Measurements from ENCODE around the gene SETMAR.

The SETMAR gene

DNA sequence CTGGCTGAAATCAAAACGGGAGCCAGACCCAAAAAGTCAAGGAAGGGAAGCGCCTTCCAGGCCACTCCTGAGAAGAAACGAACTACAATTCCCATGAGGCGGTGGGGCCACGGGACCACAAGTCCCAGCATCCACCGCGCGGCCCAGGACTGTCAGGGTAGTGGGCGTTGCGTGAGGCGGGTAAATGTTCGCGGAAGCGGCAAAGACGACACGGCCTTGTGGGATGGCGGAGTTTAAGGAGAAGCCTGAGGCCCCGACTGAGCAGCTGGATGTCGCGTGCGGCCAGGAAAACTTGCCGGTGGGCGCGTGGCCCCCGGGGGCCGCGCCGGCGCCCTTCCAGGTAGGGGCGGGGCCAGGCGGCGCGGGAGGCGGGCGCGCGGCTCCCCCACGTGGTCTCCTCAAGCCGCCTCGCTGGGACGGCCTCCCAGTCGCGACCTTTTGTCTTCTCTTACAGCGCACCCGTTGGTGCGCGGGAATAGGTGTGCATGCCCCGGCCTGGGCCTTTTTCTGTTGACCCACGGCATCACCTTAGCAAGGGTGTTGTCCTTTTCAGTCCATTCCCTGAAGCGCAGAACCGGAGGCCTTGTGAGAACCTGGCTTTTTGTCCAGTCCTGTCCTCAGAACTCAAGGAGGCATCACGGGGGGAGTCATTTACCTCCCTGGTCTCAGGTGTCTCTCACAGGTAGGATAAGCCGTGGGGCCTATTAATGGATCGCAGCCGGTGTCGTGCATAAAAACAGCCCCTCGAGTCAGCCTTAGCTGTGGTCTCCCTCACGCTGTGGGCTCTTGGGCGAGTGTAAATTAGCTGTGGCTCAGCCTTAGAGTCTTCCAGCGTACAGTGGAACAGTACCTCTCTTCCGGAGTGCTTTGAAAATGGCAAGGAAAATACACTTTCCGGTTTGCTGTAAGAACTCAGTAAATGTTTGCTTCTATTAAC lies at the start of gene SETMAR:
Gene SETMAR, plus strand, starts transcription at position 183 of the 937 bp plus-strand sequence. Its CDS starts 2 bp downstream, at position 185.
- CTCF ChIA-PET, result interaction anchor here (1.7 kb wide), 1 partner anchor 330 kb away, joined by 5 read pairs; no protein-coding TSS in a partner anchor
- DNase-seq (ENCODE audit: low read depth, low spot score), result no peak
- peak within 1 kb of the TSS; percentile 83 for H3K4me3 ChIP-seq (ENCODE audit: low read depth, low read length)
- POLR2A ChIA-PET, result no interaction called here
- TF ChIP-seq, protein P1, sequence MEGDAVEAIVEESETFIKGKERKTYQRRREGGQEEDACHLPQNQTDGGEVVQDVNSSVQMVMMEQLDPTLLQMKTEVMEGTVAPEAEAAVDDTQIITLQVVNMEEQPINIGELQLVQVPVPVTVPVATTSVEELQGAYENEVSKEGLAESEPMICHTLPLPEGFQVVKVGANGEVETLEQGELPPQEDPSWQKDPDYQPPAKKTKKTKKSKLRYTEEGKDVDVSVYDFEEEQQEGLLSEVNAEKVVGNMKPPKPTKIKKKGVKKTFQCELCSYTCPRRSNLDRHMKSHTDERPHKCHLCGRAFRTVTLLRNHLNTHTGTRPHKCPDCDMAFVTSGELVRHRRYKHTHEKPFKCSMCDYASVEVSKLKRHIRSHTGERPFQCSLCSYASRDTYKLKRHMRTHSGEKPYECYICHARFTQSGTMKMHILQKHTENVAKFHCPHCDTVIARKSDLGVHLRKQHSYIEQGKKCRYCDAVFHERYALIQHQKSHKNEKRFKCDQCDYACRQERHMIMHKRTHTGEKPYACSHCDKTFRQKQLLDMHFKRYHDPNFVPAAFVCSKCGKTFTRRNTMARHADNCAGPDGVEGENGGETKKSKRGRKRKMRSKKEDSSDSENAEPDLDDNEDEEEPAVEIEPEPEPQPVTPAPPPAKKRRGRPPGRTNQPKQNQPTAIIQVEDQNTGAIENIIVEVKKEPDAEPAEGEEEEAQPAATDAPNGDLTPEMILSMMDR (IDR thresholded peaks at IDR 0.05; ENCODE audit: insufficient read depth, low read length, missing control alignments), result no peak

DNA sequence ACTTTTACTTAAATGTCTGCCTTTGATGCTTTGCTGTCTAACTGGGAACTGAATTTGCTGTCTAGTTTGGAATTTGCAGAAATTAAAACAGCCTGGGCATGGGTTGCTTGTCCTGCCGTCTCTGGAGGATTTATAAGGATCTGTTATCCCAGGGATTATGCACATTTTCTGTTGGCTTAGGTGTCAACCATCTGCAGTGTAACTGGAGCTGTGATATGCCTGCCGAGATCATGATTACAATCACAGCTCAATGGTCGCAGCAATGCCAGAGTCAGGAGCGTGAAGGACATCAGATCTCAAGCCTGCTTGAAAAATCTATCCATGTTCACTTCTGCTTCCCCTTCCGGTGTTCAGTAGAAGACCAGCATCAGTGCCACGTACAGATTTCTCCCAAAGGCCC lies 41.8 kb upstream of the SETMAR start:
- H3K4me3 ChIP-seq (ENCODE audit: low read depth, low read length), result no peak overlapping the region
- TF ChIP-seq, protein P1 (IDR thresholded peaks at IDR 0.05; ENCODE audit: insufficient read depth, low read length, missing control alignments), result no peak
- POLR2A ChIA-PET, result no interaction called here
- DNase-seq (ENCODE audit: low read depth, low spot score), result no peak
- CTCF ChIA-PET, result no interaction called here

DNA sequence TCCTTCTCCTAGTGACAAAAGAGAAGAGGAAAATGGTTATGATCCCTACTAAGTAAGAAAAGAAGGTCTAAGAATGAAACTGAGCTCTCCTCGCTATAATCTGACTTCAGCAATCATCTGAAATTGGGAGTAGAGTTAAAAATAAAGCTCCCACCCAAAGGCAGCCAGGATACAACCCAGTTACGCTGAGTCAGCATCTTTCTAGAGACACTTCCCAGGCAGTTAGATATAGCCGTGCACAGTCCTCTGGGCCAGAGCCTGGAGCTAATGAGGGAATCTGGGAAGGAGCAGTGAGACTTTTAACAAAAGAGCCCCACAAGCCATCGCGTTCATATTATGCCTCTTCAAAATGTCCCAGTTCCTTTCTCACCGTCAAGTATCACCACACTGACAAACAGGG lies 39.1 kb upstream of the SETMAR start:
- H3K4me3 ChIP-seq (ENCODE audit: low read depth, low read length), result no peak overlapping the region
- no peak for DNase-seq (ENCODE audit: low read depth, low spot score)
- ChIA-PET POLR2A (no interaction called here), CTCF (no interaction called here)
- TF ChIP-seq, protein P1 (IDR thresholded peaks at IDR 0.05; ENCODE audit: insufficient read depth, low read length, missing control alignments), result no peak

DNA sequence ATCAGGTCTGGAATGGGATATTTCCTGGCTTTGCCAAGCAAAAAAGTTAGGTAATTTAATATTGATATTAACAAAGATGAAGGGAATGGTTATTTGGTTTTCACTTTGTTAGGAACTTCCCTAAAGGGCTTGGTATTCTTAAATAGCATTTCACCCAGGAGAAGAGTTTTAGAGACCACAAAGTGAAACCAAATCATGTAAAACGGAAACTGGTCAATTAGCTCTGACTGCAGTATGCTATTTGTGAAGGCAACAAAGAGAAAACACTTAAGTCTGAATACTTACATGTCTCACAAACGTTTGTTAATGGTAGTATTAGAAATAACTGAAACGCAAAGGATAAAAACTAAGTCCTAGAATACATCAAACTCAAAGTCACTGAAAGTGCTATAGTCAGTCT lies 32.4 kb upstream of the SETMAR start:
- CTCF ChIA-PET, result interaction anchor here (1.0 to 4.2 kb wide), 2 partner anchors 9 to 1070 kb away, joined by 3 to 33 read pairs; no protein-coding TSS in a partner anchor

DNA sequence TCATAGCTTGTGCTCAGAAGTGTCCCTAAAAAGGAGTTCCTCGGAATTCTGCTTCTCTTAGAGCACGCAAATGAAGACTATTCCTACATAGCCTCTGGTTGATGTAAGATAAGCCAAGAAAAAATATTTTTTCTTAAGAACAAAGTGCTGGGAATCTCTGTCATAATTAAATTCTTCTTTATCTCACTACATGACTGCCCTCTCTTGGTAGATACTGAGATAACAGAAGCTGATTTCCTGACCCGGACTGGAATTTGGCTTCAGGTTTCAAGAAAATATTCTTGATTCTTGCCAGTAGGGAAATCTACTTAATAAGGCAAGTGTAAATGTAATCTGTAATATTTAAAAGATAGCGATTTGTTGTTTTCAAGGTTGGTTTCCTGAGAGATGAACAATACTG lies 31.3 kb upstream of the SETMAR start:
- DNase-seq (ENCODE audit: low read depth, low spot score), result no peak
- ChIA-PET POLR2A (no interaction called here), CTCF (interaction anchor here (0.5 to 4.2 kb wide), 10 partner anchors 8 to 1078 kb away, joined by 3 to 33 read pairs (median 3); no protein-coding TSS in a partner anchor)
- no peak overlapping the region for H3K4me3 ChIP-seq (ENCODE audit: low read depth, low read length)
- TF ChIP-seq, protein P1 (IDR thresholded peaks at IDR 0.05; ENCODE audit: insufficient read depth, low read length, missing control alignments), result peak; percentile 6

More for the DNA sequence above, 32.4 kb upstream of the SETMAR start:
- no peak overlapping the region for H3K4me3 ChIP-seq (ENCODE audit: low read depth, low read length)
- POLR2A ChIA-PET, result no interaction called here
- DNase-seq (ENCODE audit: low read depth, low spot score), result no peak
- TF ChIP-seq, protein P1 (IDR thresholded peaks at IDR 0.05; ENCODE audit: insufficient read depth, low read length, missing control alignments), result no peak

DNA sequence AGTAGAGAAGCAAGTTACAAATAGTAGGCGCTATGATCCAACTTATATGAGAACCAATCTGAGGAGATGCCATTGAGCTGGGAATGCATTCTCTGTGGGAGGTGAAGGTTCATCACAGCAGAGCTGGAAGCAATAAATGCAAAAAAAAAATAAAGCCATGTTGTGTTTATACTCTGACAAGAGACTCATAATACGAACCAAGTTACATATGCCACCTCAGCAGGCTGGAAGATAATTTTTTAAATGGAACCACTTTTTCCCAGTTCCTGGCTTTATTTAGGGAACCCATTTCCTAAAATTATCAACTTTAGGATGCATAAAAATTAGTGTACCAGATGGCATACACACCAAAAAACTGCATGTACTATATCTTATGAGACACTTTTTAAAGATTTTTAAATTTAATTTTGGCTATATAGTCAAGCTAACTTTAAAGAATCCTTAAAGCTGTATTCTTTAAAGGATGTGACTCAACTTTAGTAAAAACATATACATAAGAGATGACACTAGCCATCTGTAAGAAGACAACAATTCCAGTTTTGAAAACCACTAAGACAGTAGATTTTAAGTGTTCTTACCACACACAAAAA lies 23.6 kb upstream of the SETMAR start:
- TF ChIP-seq, protein P1 (IDR thresholded peaks at IDR 0.05; ENCODE audit: insufficient read depth, low read length, missing control alignments), result no peak
- CTCF ChIA-PET, result interaction anchor here (0.6 to 2.9 kb wide), 5 partner anchors 8 to 1079 kb away, joined by 3 to 14 read pairs (median 3); no protein-coding TSS in a partner anchor

More for the DNA sequence above, 23.6 kb upstream of the SETMAR start:
- DNase-seq (ENCODE audit: low read depth, low spot score), result no peak
- POLR2A ChIA-PET, result no interaction called here
- H3K4me3 ChIP-seq (ENCODE audit: low read depth, low read length), result no peak overlapping the region

All from AG04449 (cell line).